ENCODE measurements around the gene SZT2. TPM values are rescaled to one million over a fixed set of nuclear protein-coding genes. Genes with fewer than 3 reads are reported as not detected.

The SZT2 gene
- total RNA-seq: 100 to 1,000 TPM; 106 to 137 (median 130) TPM
- 60.5 TPM for total RNA-seq (2013)
- total RNA-seq: 76.2 to 294 (median 176) reads per million in 29 experiments

DNA sequence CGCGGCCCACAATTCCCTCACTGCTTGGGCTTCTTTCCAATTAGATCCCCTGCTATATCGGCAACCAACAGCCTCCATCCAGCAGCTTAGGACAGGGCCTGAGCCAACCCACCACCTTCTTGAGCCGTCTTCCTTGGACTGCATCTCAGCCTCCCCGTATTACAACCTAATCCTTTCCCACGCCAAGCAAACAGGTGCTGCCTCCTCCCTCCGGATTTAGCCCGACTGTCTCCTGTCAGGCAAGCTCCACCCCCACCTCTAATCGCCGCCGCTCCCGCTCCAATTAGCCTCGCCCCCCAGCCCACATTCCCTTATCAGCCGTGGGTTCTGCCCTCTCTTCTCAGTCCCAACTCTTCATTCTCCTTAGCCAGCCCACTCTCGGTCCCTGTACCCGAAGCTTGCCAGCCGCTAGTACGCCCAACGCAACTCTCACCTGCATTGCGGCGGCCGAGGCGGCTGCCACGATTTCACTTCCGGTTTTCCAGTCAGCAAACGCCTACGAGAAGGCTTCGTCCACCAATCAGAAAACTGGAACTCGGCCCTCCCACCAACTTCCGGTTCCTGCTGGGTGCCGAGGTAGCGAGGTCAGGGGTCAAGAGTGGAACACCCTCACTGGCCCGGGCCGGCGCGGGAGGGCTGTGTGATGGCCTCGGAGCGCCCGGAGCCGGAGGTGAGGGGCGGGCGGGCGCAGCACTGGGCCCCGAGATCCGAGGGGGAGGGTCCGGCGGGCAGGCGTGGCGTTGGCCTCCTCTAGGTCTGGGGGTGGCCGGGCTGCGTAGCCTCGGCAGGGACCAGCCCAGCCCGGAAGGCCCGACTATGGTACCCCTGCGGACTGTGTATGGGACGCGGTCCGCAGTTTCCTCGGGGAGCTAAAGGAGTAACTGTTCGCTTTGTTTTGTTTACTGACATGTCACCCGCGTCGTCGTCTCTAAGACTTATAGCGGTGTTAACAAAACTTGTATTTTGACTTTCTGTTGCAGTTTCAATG lies at the start of gene SZT2, which contains the start of gene MED8:
SZT2 (plus strand) TSS at position 574 of the 988 bp plus-strand sequence; CDS start at position 644, 70 bp downstream.
MED8 (minus strand) TSS at position 475 of the 988 bp plus-strand sequence; CDS start at position 439, 36 bp downstream.
- Mint-ChIP-seq H3K9me3 (no peaks in the 10 kb centered on the region), H3K27ac (peak within 1 kb of the TSS; percentile 100), H3K36me3 (peaks cover 32% of the 10 kb centered on the region), H3K4me1 (peaks cover 57 to 71% (median 59%) of the 10 kb centered on the region in 3 donors), H3K27me3 (no peaks in the 10 kb centered on the region), H3K4me3 (peak within 1 kb of the TSS; percentile 100)
- under 1% methylated on average over 60 of the region's 65 CpGs for WGBS (ENCODE audit: insufficient coverage)
- ChIA-PET POLR2A (interaction anchor here in 1 of 2 donors (0.7 to 1.5 kb wide), 2 partner anchors 31 to 59 kb away, joined by 3 to 5 read pairs; partner anchors contain the start of gene CDC20), CTCF (interaction anchor here in 1 of 2 donors (0.7 to 2.1 kb wide), 4 partner anchors 25 to 34 kb away, joined by 3 to 6 read pairs (median 4); partner anchors contain the start of gene CDC20)
- DNase-seq: peak; percentile 83 to 95 (median 90)
- peaks cover 6 to 31% of the 10 kb centered on the region in 2 donors for H3K36me3 ChIP-seq (ENCODE audit: control insufficient read depth in 2 of 2, extremely low read depth in 1 of 2, insufficient read depth in 1 of 2, low read length in 1 of 2)
- peaks cover 16% of the 10 kb centered on the region in 2 experiments for H3K4me1 ChIP-seq (ENCODE audit: control insufficient read depth in 1 of 2, extremely low read depth in 1 of 2, insufficient read depth in 2 of 2, low read length in 2 of 2)
- H3K27me3 ChIP-seq (replicated peaks in 1 of 2; ENCODE audit: control insufficient read depth in 2 of 2, extremely low read depth in 1 of 2, insufficient read depth in 2 of 2, low read length in 1 of 2): no peaks in the 10 kb centered on the region
- ATAC-seq (replicated peaks in 1 of 4): peak; percentile 95 to 99 (median 96)
- peak within 1 kb of the TSS; percentile 75 to 91 for H3K4me3 ChIP-seq (ENCODE audit: control insufficient read depth in 1 of 2, extremely low read depth in 1 of 2, low read length in 1 of 2)
- H3K9me3 ChIP-seq: no peaks in the 10 kb centered on the region
- peak within 1 kb of the TSS; percentile 60 for H3K27ac ChIP-seq (ENCODE audit: low read length)

DNA sequence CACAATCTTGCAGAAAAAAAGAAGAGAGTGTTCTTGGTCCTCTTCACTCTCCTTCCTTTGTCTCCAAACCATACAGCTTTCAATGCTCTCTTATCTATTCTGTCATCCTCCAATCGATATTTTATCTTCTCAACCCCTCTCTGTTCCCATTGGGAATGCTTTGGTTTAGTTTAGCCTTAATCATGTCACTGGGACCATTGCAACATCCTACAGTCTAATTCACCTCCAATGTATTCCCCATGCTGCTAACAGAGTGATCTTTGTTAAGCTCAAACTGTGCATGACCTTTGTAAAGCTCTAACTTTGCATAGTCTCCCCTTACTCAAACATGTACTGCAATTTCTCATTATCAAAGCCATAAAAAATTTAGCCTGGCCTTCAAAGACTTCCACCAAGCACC lies 49.1 kb upstream of the SZT2 start:
- no peaks in the 10 kb centered on the region for H3K9me3 Mint-ChIP-seq
- ATAC-seq (replicated peaks in 1 of 4) (no peak), DNase-seq (no peak)
- H3K27ac ChIP-seq (ENCODE audit: low read length): no peak overlapping the region
- 60% methylated on average over 1 of the region's 1 CpG for WGBS (ENCODE audit: insufficient coverage)
- no peak overlapping the region for H3K4me3 Mint-ChIP-seq
- H3K36me3 ChIP-seq (ENCODE audit: control insufficient read depth in 2 of 2, extremely low read depth in 1 of 2, insufficient read depth in 1 of 2, low read length in 1 of 2): no peaks in the 10 kb centered on the region
- ChIA-PET CTCF (no interaction called here), POLR2A (no interaction called here)
- H3K27me3 ChIP-seq (replicated peaks in 1 of 2; ENCODE audit: control insufficient read depth in 2 of 2, extremely low read depth in 1 of 2, insufficient read depth in 2 of 2, low read length in 1 of 2): peaks cover 0 to 10% of the 10 kb centered on the region in 2 experiments
- no peaks in the 10 kb centered on the region for H3K4me1 ChIP-seq (ENCODE audit: control insufficient read depth in 1 of 2, extremely low read depth in 1 of 2, insufficient read depth in 2 of 2, low read length in 2 of 2)
- H3K4me1 Mint-ChIP-seq: no peaks in the 10 kb centered on the region
- no peaks in the 10 kb centered on the region for H3K9me3 ChIP-seq
- H3K4me3 ChIP-seq (ENCODE audit: control insufficient read depth in 1 of 2, extremely low read depth in 1 of 2, low read length in 1 of 2): no peak overlapping the region
- H3K27me3 Mint-ChIP-seq: no peaks in the 10 kb centered on the region
- H3K36me3 Mint-ChIP-seq: no peaks in the 10 kb centered on the region
- H3K27ac Mint-ChIP-seq: no peak overlapping the region

DNA sequence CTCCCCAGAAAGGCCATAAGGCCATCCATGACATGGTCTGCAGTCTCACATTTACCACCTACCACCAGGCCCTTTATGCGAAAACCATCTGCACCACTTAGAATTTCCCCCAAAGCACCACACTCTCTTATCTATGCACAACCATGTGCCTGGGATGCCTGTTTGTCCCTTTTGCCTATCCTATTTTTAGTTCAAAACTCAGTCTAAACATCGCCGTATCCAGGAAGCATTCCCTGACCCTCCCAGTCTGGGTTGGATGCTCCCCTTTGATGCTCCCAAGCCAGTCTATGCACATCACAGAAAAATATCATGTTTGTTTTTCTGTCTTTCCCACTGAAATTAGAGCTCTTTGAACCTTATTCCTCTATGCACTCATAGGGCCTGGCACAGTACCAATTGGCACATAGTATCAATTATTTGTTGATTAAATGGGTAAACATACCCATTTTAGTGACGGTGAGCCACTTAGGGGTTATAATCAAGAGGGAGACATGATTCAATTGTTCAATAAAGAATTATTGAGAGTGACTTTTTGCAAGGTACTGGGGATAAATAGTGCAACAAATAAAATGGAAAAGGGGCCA lies 45.3 kb upstream of the SZT2 start:
- H3K36me3 Mint-ChIP-seq: no peaks in the 10 kb centered on the region
- Histone ChIP-seq H3K27ac (ENCODE audit: low read length) (no peak overlapping the region), H3K4me3 (ENCODE audit: control insufficient read depth in 1 of 2, extremely low read depth in 1 of 2, low read length in 1 of 2) (no peak overlapping the region), H3K27me3 (replicated peaks in 1 of 2; ENCODE audit: control insufficient read depth in 2 of 2, extremely low read depth in 1 of 2, insufficient read depth in 2 of 2, low read length in 1 of 2) (peaks cover 0 to 2% of the 10 kb centered on the region in 2 experiments), H3K9me3 (no peaks in the 10 kb centered on the region), H3K4me1 (ENCODE audit: control insufficient read depth in 1 of 2, extremely low read depth in 1 of 2, insufficient read depth in 2 of 2, low read length in 2 of 2) (peaks cover 0 to under 1% of the 10 kb centered on the region in 2 experiments), H3K36me3 (ENCODE audit: control insufficient read depth in 2 of 2, extremely low read depth in 1 of 2, insufficient read depth in 1 of 2, low read length in 1 of 2) (no peaks in the 10 kb centered on the region)
- no peaks in the 10 kb centered on the region for H3K27me3 Mint-ChIP-seq
- 96% methylated on average over 4 of the region's 4 CpGs for WGBS (ENCODE audit: insufficient coverage)
- H3K4me1 Mint-ChIP-seq: peaks cover under 1 to 1% (median 1%) of the 10 kb centered on the region in 3 donors
- ChIA-PET CTCF (no interaction called here), POLR2A (no interaction called here)
- H3K27ac Mint-ChIP-seq: no peak overlapping the region
- ATAC-seq (replicated peaks in 1 of 4): no peak
- H3K4me3 Mint-ChIP-seq: no peak overlapping the region
- no peak for DNase-seq
- H3K9me3 Mint-ChIP-seq: no peaks in the 10 kb centered on the region

DNA sequence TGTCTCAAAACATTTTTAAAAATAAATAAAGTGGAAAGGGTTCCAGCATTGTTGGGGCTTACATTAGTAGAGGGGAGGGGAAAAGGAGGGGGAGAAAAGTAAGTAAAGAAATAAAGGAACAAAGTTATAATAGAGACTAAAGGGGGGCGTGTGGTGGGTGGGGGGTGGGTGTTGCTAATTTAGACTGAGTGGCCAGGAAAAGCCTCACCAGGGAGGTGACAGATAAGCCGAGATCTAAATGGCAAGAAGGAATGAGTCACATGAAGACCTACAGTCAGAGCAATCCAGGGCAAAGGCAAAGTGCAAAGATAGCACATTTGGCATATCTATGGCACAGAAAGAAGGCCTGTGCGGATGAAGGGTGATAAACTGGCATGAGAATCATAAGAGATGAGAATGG lies 44.6 kb upstream of the SZT2 start:
- ATAC-seq (replicated peaks in 1 of 4) (no peak), DNase-seq (no peak)
- H3K27ac ChIP-seq (ENCODE audit: low read length): no peak overlapping the region
- no peaks in the 10 kb centered on the region for H3K27me3 ChIP-seq (replicated peaks in 1 of 2; ENCODE audit: control insufficient read depth in 2 of 2, extremely low read depth in 1 of 2, insufficient read depth in 2 of 2, low read length in 1 of 2)
- Mint-ChIP-seq H3K4me1 (peaks cover 4 to 7% (median 6%) of the 10 kb centered on the region in 3 donors), H3K36me3 (no peaks in the 10 kb centered on the region), H3K9me3 (no peaks in the 10 kb centered on the region), H3K4me3 (no peak overlapping the region), H3K27me3 (no peaks in the 10 kb centered on the region), H3K27ac (no peak overlapping the region)
- no peaks in the 10 kb centered on the region for H3K9me3 ChIP-seq
- ChIA-PET POLR2A (no interaction called here), CTCF (no interaction called here)
- WGBS (ENCODE audit: insufficient coverage): 90% methylated on average over 2 of the region's 3 CpGs
- peaks cover 0 to 5% of the 10 kb centered on the region in 2 experiments for H3K4me1 ChIP-seq (ENCODE audit: control insufficient read depth in 1 of 2, extremely low read depth in 1 of 2, insufficient read depth in 2 of 2, low read length in 2 of 2)
- H3K4me3 ChIP-seq (ENCODE audit: control insufficient read depth in 1 of 2, extremely low read depth in 1 of 2, low read length in 1 of 2): no peak overlapping the region
- no peaks in the 10 kb centered on the region for H3K36me3 ChIP-seq (ENCODE audit: control insufficient read depth in 2 of 2, extremely low read depth in 1 of 2, insufficient read depth in 1 of 2, low read length in 1 of 2)

DNA sequence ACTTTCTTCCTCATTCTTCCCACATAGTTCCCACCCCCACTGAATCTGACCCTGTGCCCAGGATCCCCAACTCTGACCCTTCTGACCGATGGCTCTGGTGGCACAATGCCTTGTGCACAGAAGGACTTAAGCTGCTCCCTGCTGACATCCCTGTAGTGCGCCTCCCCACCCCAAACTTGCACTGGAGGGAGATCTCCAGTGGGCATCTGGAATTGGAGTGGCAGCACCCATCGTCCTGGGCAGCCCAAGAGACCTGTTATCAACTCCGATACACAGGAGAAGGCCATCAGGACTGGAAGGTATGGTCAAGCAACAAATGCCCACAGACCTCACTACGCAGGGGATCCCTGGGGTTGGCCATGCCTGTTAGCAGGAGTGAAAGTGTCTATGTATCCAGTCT lies 43.1 kb upstream of the SZT2 start:
- POLR2A ChIA-PET: interaction anchor here in 1 of 2 donors (0.6 kb wide), 1 partner anchor 11 kb away, joined by 3 read pairs; no protein-coding TSS in a partner anchor
- Mint-ChIP-seq H3K36me3 (no peaks in the 10 kb centered on the region), H3K27me3 (no peaks in the 10 kb centered on the region), H3K4me1 (peaks cover 4 to 7% (median 6%) of the 10 kb centered on the region in 3 donors), H3K9me3 (no peaks in the 10 kb centered on the region), H3K27ac (no peak overlapping the region), H3K4me3 (no peak overlapping the region)
- H3K36me3 ChIP-seq (ENCODE audit: control insufficient read depth in 2 of 2, extremely low read depth in 1 of 2, insufficient read depth in 1 of 2, low read length in 1 of 2): no peaks in the 10 kb centered on the region
- H3K4me3 ChIP-seq (ENCODE audit: control insufficient read depth in 1 of 2, extremely low read depth in 1 of 2, low read length in 1 of 2): no peak overlapping the region
- 92% methylated on average over 4 of the region's 5 CpGs for WGBS (ENCODE audit: insufficient coverage)
- CTCF ChIA-PET: no interaction called here
- no peak for ATAC-seq (replicated peaks in 1 of 4)
- no peaks in the 10 kb centered on the region for H3K9me3 ChIP-seq
- H3K27ac ChIP-seq (ENCODE audit: low read length): no peak overlapping the region
- DNase-seq: no peak
- H3K27me3 ChIP-seq (replicated peaks in 1 of 2; ENCODE audit: control insufficient read depth in 2 of 2, extremely low read depth in 1 of 2, insufficient read depth in 2 of 2, low read length in 1 of 2): no peaks in the 10 kb centered on the region
- peaks cover 0 to 5% of the 10 kb centered on the region in 2 experiments for H3K4me1 ChIP-seq (ENCODE audit: control insufficient read depth in 1 of 2, extremely low read depth in 1 of 2, insufficient read depth in 2 of 2, low read length in 2 of 2)

DNA sequence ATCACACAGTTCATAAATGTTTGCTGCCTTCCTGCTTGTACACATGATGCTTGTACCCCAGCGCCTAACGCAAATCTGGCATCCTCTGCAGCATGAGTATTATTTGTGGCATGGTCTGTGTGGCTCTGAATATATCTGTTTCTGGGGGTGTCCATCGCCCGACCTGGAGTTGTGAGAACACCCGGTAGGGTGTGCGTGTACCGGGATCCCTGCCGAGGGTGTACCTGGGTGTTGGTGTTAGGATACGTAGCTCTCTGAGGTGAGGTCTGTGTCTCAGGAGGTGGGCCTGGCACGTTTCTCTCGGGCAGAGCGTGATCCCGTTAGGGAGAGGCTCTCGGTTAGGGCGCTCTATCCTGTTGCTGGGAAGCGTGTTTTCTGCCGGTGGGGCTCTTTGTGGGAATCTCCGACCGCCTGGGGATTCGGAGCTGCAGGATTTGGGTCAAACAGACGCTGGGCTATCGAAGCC lies 41.3 kb upstream of the SZT2 start:
- no peaks in the 10 kb centered on the region for H3K9me3 ChIP-seq
- H3K4me3 ChIP-seq (ENCODE audit: control insufficient read depth in 1 of 2, extremely low read depth in 1 of 2, low read length in 1 of 2): peak overlapping the region in 1 of 2 donors; percentile 51
- H3K4me1 ChIP-seq (ENCODE audit: control insufficient read depth in 1 of 2, extremely low read depth in 1 of 2, insufficient read depth in 2 of 2, low read length in 2 of 2): peaks cover 0 to 5% of the 10 kb centered on the region in 2 experiments
- H3K36me3 Mint-ChIP-seq: no peaks in the 10 kb centered on the region
- no peaks in the 10 kb centered on the region for H3K27me3 ChIP-seq (replicated peaks in 1 of 2; ENCODE audit: control insufficient read depth in 2 of 2, extremely low read depth in 1 of 2, insufficient read depth in 2 of 2, low read length in 1 of 2)
- POLR2A ChIA-PET: no interaction called here
- CTCF ChIA-PET: interaction anchor here in 1 of 2 donors (0.6 kb wide), 1 partner anchor 202 kb away, joined by 4 read pairs; no protein-coding TSS in a partner anchor
- no peaks in the 10 kb centered on the region for H3K36me3 ChIP-seq (ENCODE audit: control insufficient read depth in 2 of 2, extremely low read depth in 1 of 2, insufficient read depth in 1 of 2, low read length in 1 of 2)
- peak overlapping the region in 1 of 2 donors; percentile 62 for H3K27ac Mint-ChIP-seq
- H3K4me1 Mint-ChIP-seq: peaks cover 4 to 15% (median 6%) of the 10 kb centered on the region in 3 donors
- whole genome bisulfite sequencing (ENCODE audit: insufficient coverage): 92% methylated on average over 20 of the region's 22 CpGs
- peak overlapping the region; percentile 7 to 70 (median 14) for H3K4me3 Mint-ChIP-seq
- H3K9me3 Mint-ChIP-seq: no peaks in the 10 kb centered on the region
- DNase-seq: no peak
- no peak for ATAC-seq (replicated peaks in 1 of 4)
- no peaks in the 10 kb centered on the region for H3K27me3 Mint-ChIP-seq
- peak overlapping the region; percentile 89 for H3K27ac ChIP-seq (ENCODE audit: low read length)
